Melanocyte of skin (primary cell): Measurements from ENCODE around the gene ASB2. TPM values are rescaled to one million over a fixed set of nuclear protein-coding genes. Genes with fewer than 3 reads are reported as not detected.

Experiments
- small RNA-seq, 2 donors: library from RNA; depleted of rRNA; stranded (forward); fragments of <200 nt; gene quantifications; one replicate each; pipeline ENCODE3, GENCODE V24; 2012
- total RNA-seq, 2 donors: library from RNA; depleted of rRNA; stranded (reverse); fragments of >200 nt; gene quantifications; 2 replicates each; pipeline ENCODE4 v1.2.3, GENCODE V29; 2012

ASB2 gene
- total RNA-seq = 1 to 10 TPM; 1.7 to 3.1 TPM

GRCh38 chr14:93976477-93977057 lies at the start of gene ASB2:
TSS of gene ASB2 (minus strand) at chr14:93976570. CDS start at chr14:93964539, 12,031 bp downstream.

GRCh38 chr14:93997082-93997481 lies 20.7 kb upstream of the ASB2 start, which contains the start of gene CCDC197:
TSS of gene CCDC197 (plus strand) at chr14:93997301. CDS start at chr14:93998132, 831 bp downstream.

DNA sequence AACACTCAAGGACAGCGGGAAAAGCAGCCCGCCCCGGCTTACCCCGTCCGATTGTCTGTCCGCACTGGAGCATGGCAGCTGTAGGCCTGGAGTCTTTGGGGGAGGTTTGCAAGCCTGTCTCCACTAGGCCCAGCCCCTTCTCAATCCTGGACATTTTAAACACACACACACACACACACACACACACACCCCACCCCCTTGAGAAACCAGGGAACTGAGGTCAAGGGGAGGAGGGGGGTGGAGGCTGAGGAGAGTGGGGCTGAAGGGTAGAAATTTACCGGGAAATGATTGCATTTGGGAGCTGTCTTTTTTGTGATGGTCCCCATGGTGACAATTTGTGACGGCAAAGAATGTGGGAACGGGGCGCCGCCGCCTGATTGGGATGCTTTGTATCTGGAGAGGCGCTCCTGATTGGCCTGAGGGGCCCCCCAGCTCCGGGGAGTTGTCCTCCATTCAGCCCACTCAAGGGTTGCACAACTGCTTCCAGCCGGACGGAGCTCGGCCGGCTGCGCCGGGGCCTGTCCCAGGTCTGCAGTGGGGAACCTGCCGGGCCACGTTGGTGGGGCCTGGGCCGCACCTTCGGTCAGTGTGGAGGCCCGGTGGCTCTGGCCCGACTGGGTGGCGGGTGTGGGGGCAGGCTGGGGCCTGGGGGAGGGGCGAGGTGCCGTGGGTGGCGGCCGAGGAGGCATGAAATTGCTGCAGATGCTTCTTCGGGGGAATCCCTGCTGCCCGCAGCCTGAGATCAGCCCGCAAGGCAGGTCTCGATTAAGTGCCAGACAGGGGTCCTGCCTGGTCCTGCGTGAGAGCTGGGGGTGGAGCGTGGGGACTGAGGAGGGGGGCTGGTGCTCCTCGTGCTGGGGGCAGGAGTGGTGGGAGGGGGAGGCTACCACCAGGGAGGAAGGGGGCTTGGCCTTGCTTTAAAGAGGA lies 49.2 kb downstream of the ASB2 start, which contains the start of gene FAM181A:
TSS of gene FAM181A (plus strand) at position 472 of the 927 bp plus-strand sequence. CDS start 942 bp downstream, outside the sequence.

Small RNAs within 50 kb of the gene (small RNA-seq; reads per million reads assigned to genes)
- 0 reads per million in 2 donors for gene MIR4506

Other genes starting within 250 kb of the ASB2 start
- gene PRIMA1, start 188.1 kb downstream of the ASB2 start, total RNA-seq = not detected
- not detected for gene FAM181A, start 49.2 kb downstream of the ASB2 start, total RNA-seq
- not detected for gene CCDC197, start 20.7 kb upstream of the ASB2 start, total RNA-seq
- gene OTUB2, start 49.8 kb upstream of the ASB2 start, total RNA-seq = 1 to 10 TPM; 1.3 to 2.4 TPM
- 100 to 1,000 TPM; 147 to 153 TPM for gene DDX24, start 104.6 kb upstream of the ASB2 start, total RNA-seq
- gene IFI27L1, start 104.7 kb upstream of the ASB2 start, total RNA-seq = 10 to 100 TPM; 16.7 to 20.3 TPM
- gene IFI27, start 134.2 kb upstream of the ASB2 start, total RNA-seq = 1,000 to 10,000 TPM; 1,659 to 2,734 TPM
- 100 to 1,000 TPM in 1 of 2 donors, 10 to 100 TPM in 1; 53.6 to 104 TPM for gene IFI27L2, start 153.0 kb upstream of the ASB2 start, total RNA-seq
- gene PPP4R4, start 197.8 kb upstream of the ASB2 start, total RNA-seq = under 1 TPM in 1 of 2 donors, not detected in 1; 0.34 TPM